Stimulated activated CD4-positive, alpha-beta T cell treated with anti-CD3 and anti-CD28 coated beads, Interleukin-12 subunit alpha, Interleukin-12 subunit beta, amount 100 ng/mL, for 24 hours (primary cell): ENCODE data around the gene CTRL.
"Not testable (repeated sequence)": the region's sequence is repeated elsewhere in the genome, so short reads cannot be mapped to it uniquely, and the experiment has no call there.

Experiments
- DNase-seq, 2 experiments: peaks; one replicate each; pipeline ENCODE4 v3.0.0-alpha.2; 2020; ENCODE audit warnings: low read depth in 2 of 2

Gene CTRL

DNA sequence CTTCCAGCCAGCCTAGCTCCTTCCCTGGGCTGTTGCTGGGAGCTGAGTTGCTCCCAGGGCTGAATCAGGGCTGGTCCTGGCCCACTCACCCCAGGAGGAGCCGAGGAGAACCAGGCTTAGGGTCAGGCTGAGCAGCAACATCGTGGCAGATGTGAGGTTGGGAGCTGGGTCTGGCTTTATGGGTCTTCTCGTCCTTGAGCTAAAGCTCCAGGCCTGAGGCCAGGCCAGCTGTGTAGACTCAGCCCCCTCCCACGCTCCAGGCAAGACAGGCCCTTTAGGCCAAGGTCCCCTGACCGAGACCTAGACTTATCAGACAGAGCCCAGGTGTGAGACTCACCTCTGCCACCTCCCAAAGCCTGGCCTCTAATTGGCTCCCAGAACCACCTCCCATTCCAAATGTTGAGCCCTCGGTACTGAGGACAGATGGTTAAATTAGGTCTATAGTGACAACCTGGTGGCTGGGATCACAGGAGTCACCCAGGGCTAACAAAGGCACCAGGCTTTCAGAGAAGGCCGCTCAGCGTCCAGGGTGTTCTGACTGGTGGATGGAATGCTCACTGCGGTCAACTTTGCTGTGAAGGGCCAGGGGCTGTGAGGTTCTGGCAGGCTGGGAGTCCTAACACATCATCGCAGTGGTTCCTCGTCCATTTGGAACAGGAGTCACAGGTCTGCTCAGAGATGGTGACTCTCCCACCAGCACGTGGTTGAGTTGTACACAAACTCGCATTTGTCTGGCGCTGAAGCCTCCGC lies at the start of gene CTRL:
TSS of gene CTRL (minus strand) at position 151 of the 750 bp plus-strand sequence. CDS start at position 141, 10 bp downstream.
- no peak for DNase-seq

- no peak for DNase-seq
Measured at GRCh38 chr16:67979955-67980678, 48.5 kb upstream of the CTRL start, which contains the start of gene DPEP3. TSS of gene DPEP3 (minus strand) at chr16:67980499. CDS start at chr16:67980380, 119 bp downstream.

GRCh38 chr16:67977469-67978227 lies 46.0 kb upstream of the CTRL start:
- DNase-seq: no peak

- no peak for DNase-seq
Measured at GRCh38 chr16:67977005-67977404, 45.3 kb upstream of the CTRL start.

DNA sequence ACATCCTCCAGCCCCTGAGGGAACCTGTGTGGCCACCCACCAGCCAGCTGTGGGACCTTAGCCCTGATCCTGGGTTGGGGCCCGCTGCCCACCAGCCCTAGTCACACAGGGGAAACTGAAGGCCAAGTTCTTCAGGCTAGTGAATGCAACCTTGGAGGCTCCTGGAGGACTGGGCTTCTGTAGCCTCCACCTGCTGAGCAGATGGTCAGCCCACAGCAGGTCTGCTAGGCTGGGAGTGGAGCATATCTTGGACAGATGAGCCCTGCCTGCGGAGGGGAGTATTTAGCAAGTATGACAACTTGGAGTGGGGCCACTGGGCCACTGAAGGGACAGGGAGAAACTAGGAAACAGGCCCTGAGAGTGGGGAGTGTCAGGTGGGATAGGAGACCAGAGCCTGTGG lies 44.5 kb upstream of the CTRL start:
- DNase-seq: no peak

- DNase-seq: no peak
Measured at GRCh38 chr16:67975321-67976105, 43.9 kb upstream of the CTRL start.

GRCh38 chr16:67972285-67972684 lies 40.6 kb upstream of the CTRL start:
- DNase-seq: not testable (repeated sequence)

- DNase-seq: no peak
Measured at GRCh38 chr16:67971111-67971510, 39.4 kb upstream of the CTRL start.

GRCh38 chr16:67969254-67970039 lies 37.8 kb upstream of the CTRL start:
- no peak for DNase-seq

- DNase-seq: peak; percentile 71 to 85
Measured at GRCh38 chr16:67968400-67969253, 37.0 kb upstream of the CTRL start, which contains the start of gene SLC12A4. TSS of gene SLC12A4 (minus strand) at chr16:67968637. CDS start at chr16:67968553, 84 bp downstream.

GRCh38 chr16:67967958-67968399 lies 36.3 kb upstream of the CTRL start:
- DNase-seq: peak in 1 of 2 experiments; percentile 39

DNA sequence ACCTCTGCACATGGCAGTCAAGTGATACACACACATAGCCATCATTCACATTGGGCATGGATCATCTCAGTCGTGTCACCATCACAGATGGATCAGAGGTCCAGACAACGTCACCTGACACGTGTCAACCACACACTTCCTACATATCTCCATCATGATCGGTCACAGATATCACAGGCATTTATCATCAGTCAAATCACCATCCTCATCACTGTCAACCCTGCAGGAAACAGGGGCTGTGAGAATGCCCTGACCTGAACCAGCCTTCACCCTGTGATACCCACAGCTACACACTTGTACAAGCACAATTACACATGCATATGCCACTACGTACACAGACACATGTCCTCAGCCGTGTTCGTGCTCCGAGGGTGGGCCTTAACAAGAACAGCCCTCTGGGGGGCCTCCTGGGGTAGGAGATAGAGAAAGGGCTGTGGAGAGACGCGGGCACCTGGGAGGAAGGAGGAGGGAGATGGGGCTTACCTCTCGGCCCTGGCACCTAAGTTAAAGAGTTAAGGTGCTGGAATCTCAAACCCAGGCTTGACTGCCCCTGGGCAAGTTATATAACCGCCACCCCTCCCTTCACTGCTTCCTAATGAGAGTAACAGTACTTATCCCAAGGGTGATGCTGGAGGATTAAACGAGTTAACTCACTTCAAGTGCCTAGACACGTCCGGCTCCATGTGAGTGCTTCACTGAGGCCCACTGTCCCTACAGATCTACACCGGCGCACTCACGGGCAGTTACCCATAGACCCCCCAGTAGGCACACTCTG lies 35.7 kb upstream of the CTRL start:
- DNase-seq: no peak

- DNase-seq: no peak
Measured at GRCh38 chr16:67966549-67967182, 35.0 kb upstream of the CTRL start.

DNA sequence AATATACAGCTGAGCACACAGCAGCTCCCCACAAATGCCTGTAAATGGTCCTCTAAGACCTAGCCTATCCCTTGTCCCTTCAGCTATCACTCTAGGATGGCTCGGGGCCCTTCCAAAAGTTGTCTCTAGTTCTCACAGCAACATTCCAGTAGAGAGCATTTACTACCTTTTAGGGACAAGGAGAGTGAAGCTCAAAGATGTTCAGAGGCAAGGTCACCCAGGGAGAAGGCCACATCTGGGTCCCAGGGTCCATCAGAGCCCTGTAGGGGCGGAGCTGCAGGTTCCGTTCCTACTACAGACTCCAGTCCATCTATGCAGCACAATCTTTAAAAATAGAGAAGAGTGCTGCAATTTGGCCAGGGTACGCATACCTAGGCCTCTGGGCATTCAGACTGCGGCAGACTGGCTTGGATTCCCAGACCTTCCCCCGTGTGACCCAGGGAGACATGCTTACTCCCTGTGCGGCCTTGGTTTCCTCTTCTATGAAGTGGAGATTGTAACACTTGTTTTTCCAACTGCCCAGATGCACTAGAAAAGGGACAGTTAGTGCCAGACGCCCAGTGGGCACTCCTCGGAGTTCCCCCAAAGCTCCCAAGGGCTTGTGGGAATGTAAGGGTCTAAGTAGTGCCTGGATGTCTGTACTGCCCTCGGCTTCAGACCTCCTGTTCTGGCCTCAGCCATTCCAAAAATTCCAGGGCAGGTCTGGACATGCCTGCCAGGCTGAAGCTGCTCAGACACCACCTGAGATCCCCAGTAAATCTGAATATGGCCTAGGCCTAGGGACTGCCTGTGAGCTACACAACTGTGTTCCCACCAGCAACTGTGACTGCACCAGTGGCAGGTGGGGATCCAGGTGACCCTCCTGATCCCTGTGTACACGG lies 34.2 kb upstream of the CTRL start:
- DNase-seq: no peak

- no peak for DNase-seq
Measured at GRCh38 chr16:67964477-67965131, 32.9 kb upstream of the CTRL start.

DNA sequence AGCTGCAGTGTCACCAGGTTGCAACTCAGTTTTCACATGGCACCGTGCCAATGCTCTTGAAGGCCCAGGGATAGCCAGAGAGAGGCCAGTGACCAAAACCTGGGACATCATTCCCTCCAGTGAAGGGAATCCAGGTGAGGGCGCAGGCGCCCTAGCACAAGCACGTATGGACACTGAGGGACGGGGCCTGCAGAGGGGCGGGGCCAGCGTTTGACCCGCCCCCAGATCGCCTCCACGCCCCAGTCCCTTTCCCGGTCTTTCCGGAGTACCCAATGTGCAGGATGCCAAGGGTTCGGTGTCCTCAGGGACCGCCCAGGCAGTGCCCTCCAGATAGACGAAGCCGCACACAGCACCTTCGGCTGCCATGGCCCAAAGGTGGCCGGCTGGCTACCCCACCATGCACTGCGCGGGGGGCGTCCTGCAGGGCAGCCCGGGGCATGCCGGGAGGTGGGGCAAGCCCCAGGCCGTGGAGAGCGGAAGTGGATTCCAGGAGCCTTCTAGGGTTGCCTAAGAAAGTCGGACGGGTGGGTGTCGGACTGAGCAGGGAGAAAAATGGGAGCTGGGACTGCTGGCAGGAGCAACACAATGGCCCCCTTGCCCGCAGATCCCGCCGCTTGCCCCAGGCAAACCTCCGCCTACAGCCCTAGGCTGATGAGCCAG lies 32.1 kb upstream of the CTRL start:
- no peak for DNase-seq
